Esophagus squamous epithelium (tissue), 4 donors: ENCODE data around the gene NMUR1.

Experiments used
- CTCF ChIP-seq, 6 experiments: fragments of 450-650 bp in 4 of 6; fragments of 200-600 bp in 2 of 6; sonication (generic) in 2 of 6; IDR thresholded peaks; one replicate each; pipeline ENCODE4 v1.5.1; 2016 to 2019; ENCODE audit warnings: antibody characterized with exemption in 6 of 6, mild to moderate bottlenecking in 4 of 6, moderate library complexity in 4 of 6
- POLR2A ChIP-seq, 4 donors: fragments of 450-650 bp; IDR thresholded peaks; one replicate each; pipeline ENCODE4 v1.6.1; 2017; ENCODE audit warnings: antibody characterized with exemption in 4 of 4, mild to moderate bottlenecking in 4 of 4, moderate library complexity in 3 of 4

- TF ChIP-seq POLR2A (IDR thresholded peaks at IDR 0.05) (no peak), CTCF (IDR thresholded peaks at IDR 0.05) (no peak)
These were observed 46.2 kb upstream of the NMUR1 start for GRCh38 chr2:231576465-231576864.
